ENCODE results near the gene CAV2. TPM values are rescaled to one million over a fixed set of nuclear protein-coding genes. Genes with fewer than 3 reads are reported as not detected.

The CAV2 gene
- total RNA-seq, 4 donors from 2014 or later: 86.4 to 172 (median 132) TPM

DNA sequence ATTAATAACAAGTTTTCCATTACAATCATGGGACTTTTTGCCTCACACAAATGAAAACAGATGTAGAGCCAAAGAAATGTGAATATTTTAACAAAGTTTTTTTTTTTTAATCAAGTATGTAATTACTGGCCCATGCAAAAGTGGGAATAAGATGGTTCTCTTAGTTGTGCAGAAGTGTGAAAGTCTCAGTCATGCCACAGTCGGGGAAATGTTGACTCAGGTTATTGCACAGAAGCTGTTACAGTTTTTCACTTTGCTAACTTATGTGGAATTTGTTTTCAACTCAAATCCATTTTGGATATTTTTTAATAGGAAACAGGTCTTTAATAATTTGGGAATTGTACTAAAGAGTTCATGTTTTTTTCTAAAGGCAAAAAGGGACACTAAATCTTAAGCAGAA, 44.0 kb upstream of the CAV2 start:
- no peak for DNase-seq (ENCODE audit: low spot score in 2 of 2)
- H3K27ac ChIP-seq: peak overlapping the region in 2 of 4 donors; percentile 62 to 73
- TF ChIP-seq POLR2A (IDR thresholded peaks at IDR 0.05) (no peak), EP300 (IDR thresholded peaks at IDR 0.05) (no peak)
- TF ChIP-seq, protein P1, sequence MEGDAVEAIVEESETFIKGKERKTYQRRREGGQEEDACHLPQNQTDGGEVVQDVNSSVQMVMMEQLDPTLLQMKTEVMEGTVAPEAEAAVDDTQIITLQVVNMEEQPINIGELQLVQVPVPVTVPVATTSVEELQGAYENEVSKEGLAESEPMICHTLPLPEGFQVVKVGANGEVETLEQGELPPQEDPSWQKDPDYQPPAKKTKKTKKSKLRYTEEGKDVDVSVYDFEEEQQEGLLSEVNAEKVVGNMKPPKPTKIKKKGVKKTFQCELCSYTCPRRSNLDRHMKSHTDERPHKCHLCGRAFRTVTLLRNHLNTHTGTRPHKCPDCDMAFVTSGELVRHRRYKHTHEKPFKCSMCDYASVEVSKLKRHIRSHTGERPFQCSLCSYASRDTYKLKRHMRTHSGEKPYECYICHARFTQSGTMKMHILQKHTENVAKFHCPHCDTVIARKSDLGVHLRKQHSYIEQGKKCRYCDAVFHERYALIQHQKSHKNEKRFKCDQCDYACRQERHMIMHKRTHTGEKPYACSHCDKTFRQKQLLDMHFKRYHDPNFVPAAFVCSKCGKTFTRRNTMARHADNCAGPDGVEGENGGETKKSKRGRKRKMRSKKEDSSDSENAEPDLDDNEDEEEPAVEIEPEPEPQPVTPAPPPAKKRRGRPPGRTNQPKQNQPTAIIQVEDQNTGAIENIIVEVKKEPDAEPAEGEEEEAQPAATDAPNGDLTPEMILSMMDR (IDR thresholded peaks at IDR 0.05): no peak
- H3K4me1 ChIP-seq: no peaks in the 10 kb centered on the region
- no peaks in the 10 kb centered on the region for H3K36me3 ChIP-seq
- H3K27me3 ChIP-seq: no peaks in the 10 kb centered on the region
- H3K4me3 ChIP-seq: peak overlapping the region in 1 of 4 donors; percentile 38
- H3K9me3 ChIP-seq: no peaks in the 10 kb centered on the region
- 60 to 77% methylated on average over 1 of the region's 1 CpG for WGBS, 2 donors

DNA sequence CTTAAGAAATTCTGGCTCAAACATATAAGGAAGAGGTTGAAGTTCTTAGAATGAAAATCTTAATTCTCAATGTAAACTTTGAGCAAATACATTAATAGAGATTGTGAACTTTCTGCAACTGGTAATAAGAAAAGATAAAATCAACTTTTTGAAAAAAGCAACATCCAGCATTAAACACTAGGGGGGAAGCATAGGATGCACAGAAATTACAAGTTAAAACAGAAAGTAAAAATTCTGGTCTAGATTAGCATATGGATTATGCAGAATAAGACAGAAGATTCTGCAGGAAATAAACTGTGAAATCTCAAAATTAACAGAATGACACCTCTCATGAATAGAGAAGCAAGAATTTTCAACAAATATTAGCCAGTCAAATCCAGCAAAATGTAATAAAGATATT, 38.0 kb upstream of the CAV2 start:
- Histone ChIP-seq H3K27ac (no peak overlapping the region), H3K9me3 (no peaks in the 10 kb centered on the region), H3K36me3 (no peaks in the 10 kb centered on the region), H3K27me3 (no peaks in the 10 kb centered on the region), H3K4me1 (no peaks in the 10 kb centered on the region), H3K4me3 (no peak overlapping the region)
- TF ChIP-seq, protein P1 (IDR thresholded peaks at IDR 0.05): no peak
- no peak for TF ChIP-seq EP300 (IDR thresholded peaks at IDR 0.05)
- no peak for TF ChIP-seq POLR2A (IDR thresholded peaks at IDR 0.05)
- DNase-seq (ENCODE audit: low spot score in 2 of 2): no peak

DNA sequence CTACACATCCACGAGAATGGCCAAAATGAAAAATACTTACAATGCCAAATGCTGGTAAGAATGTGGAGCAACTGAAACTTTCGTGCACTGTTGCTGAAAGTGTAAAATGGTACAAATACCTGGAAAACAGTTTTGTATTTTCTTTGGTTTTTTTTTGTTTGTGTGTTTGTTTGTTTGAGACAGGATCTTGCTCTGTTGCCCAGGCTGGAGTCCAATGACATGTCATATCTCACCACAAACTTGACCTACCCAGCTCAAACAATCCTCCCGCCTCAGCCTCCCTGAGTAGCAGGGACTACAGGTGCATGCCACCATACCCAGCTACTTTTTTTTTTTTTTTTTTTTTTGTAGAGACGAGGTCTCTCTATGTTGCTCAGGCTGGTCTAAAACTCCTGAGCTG, 35.6 kb upstream of the CAV2 start:
- no peak overlapping the region for H3K4me3 ChIP-seq
- H3K36me3 ChIP-seq: no peaks in the 10 kb centered on the region
- no peaks in the 10 kb centered on the region for H3K4me1 ChIP-seq
- H3K27me3 ChIP-seq: no peaks in the 10 kb centered on the region
- DNase-seq (ENCODE audit: low spot score in 2 of 2): no peak
- H3K27ac ChIP-seq: no peak overlapping the region
- TF ChIP-seq EP300 (IDR thresholded peaks at IDR 0.05): no peak
- TF ChIP-seq, protein P1 (IDR thresholded peaks at IDR 0.05): no peak
- TF ChIP-seq POLR2A (IDR thresholded peaks at IDR 0.05): no peak
- H3K9me3 ChIP-seq: no peaks in the 10 kb centered on the region
- 93 to 95% methylated on average over 4 of the region's 4 CpGs for WGBS, 2 donors

DNA sequence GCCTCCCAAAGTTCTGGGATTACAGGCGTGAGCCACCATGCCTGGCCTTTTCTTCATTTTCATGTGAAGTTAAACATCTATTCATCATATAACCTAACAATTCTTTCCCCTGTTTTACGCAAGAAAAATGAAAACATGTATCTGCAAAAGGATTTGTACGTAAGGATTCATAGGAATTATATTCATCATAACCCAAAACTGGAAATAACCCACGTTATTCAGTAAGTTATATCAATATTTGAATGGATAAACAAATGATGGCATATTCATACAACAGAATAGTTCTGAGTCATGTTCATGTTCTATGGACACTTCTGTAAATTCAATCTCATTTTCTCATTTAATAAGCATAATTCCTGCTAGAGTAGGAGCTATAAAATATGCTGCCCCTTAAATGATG, 35.2 kb upstream of the CAV2 start:
- Histone ChIP-seq H3K27ac (no peak overlapping the region), H3K27me3 (no peaks in the 10 kb centered on the region), H3K4me1 (no peaks in the 10 kb centered on the region), H3K9me3 (no peaks in the 10 kb centered on the region), H3K4me3 (no peak overlapping the region), H3K36me3 (no peaks in the 10 kb centered on the region)
- DNase-seq (ENCODE audit: low spot score in 2 of 2): no peak
- whole genome bisulfite sequencing, 2 donors: 91 to 95% methylated on average over 4 of the region's 4 CpGs
- TF ChIP-seq EP300 (IDR thresholded peaks at IDR 0.05) (no peak), POLR2A (IDR thresholded peaks at IDR 0.05) (no peak)
- TF ChIP-seq, protein P1 (IDR thresholded peaks at IDR 0.05): no peak

DNA sequence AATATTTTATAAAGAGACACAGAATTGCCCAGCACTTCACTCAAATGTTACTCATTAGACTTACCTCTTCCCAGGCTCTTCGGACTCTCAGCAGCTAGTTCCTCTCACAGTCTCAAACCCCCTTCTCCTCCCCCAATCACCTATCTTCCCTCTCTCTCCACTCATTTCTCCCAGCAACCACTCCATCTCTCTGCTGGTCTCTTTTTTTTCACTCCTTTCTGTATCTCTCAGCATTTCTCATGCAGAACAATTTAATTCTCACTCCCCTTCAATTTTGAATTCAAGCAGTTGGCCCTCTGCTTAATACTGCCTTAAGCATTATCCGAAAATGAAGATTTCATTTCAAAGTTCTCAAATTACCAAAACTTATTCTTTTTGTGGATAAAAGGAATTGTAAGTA, 34.4 kb upstream of the CAV2 start:
- TF ChIP-seq, protein P1 (IDR thresholded peaks at IDR 0.05): no peak
- TF ChIP-seq POLR2A (IDR thresholded peaks at IDR 0.05) (no peak), EP300 (IDR thresholded peaks at IDR 0.05) (no peak)
- H3K9me3 ChIP-seq: no peaks in the 10 kb centered on the region
- no peak for DNase-seq (ENCODE audit: low spot score in 2 of 2)
- H3K36me3 ChIP-seq: no peaks in the 10 kb centered on the region
- 95% methylated on average over 2 of the region's 2 CpGs for WGBS, 2 donors
- H3K4me1 ChIP-seq: no peaks in the 10 kb centered on the region
- H3K27me3 ChIP-seq: no peaks in the 10 kb centered on the region
- H3K27ac ChIP-seq: no peak overlapping the region
- no peak overlapping the region for H3K4me3 ChIP-seq
